HG03025 (cell line): ENCODE measurements around the gene ZNF296.

Experiments used
- ATAC-seq: cut with Tn5 transposase; IDR thresholded peaks from one replicate; pipeline ENCODE4 v1.9.1; 2021; ENCODE audit warnings: mild to moderate bottlenecking, moderate library complexity; ENCODE audit not compliant: unreplicated experiment, low FRiP score

ZNF296 gene

GRCh38 chr19:45103508-45104319 is 27.4 kb upstream of the ZNF296 start:
- ATAC-seq: no peak

DNA sequence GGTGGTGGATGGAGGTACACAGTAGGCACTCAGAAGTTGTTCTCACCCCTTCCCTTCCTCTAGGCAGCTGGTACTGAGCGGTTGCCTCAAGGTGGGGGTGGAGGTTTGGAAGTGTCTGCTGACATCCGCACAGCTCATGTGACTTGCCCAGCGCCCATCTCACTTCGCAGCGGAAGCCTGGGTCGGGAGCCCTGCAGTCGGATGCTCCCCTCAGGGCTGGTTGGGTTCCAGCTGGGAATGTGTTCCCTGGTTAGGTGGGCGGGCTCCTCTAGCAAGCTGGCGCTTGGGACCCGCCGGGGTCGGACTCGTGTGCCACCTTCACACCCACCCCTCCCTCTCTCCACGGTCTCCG is 26.9 kb upstream of the ZNF296 start:
- no peak for ATAC-seq

DNA sequence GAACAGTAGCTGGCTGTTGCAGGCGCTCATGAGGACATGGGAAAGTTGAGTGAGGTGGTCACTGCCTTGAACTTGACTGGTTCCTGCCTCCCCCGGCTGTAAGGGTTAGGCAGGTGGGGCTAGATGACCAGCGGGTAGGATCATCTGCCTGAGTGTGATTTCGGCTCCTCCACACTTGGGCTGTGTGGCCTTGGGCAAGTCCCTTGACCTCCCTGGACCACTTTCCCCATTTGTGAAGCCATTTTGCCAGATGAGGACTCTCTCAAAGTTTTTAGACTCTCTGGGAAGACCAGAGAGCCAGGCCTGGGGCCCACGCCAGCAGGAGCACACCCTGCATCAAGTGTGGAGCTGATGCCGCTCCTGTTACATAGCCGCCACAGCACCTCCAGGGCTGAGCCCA is 26.2 kb upstream of the ZNF296 start:
- no peak for ATAC-seq

DNA sequence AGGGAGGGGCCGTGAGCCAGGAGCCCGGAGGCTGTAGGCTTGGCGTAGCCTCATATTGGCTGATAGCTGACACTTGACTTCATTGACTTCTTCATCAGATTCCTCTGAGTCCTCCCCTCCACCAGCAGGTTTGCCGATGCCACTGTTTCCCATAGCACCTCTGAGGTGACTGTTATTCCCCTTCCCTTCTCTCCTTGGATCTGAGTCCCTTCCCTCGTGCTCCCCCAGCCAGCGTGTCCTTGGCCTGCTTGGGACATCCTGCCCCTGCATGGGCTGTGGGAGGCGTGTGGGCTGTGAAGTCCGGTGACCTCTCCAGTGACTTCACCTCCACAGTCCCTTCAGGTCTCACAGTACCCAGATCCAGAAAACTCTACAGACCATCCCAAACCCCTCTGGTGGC is 25.5 kb upstream of the ZNF296 start:
- ATAC-seq: no peak

DNA sequence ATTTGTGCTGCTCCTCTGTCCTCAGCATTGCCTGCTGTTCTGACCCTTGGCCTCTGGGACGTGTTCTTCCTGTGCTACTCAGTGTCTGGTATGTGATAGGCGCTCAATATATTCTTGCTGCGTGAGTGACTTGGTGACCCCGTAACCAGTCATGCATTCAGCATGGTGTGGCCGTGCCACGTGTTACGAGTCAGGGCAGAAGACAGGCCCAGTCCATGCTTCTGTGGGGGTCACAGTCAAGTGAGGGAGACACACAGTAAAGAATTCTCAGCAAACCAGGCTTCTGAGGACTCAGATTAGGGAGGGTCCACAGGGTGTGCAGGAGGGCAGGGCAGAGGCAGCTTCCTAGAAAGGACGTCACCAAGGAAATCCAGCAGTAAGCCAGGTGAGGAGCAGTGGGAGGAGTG is 24.6 kb upstream of the ZNF296 start:
- ATAC-seq: no peak

GRCh38 chr19:45100201-45100600 is 23.9 kb upstream of the ZNF296 start:
- no peak for ATAC-seq

GRCh38 chr19:45099467-45100191 is 23.4 kb upstream of the ZNF296 start:
- no peak for ATAC-seq

GRCh38 chr19:45098521-45099466 is 22.5 kb upstream of the ZNF296 start:
- no peak for ATAC-seq

GRCh38 chr19:45097776-45098520 is 21.7 kb upstream of the ZNF296 start:
- ATAC-seq: no peak

DNA sequence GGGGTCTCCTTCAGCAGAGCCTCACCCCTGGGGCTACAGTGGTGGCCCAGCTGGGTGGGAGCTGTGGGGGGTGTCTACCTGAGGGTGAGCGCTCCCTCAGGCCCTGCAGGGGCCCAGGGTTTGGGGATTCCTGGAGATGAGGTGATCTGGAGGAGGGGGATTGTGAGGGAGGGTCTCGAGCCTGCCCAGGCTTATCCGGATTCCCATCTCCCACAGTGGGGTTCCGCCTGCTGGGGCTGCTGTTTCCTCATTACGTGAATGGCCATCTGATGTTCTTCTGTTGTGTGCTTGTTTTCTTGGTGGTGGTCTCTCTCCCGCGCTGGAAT is 21.1 kb upstream of the ZNF296 start:
- ATAC-seq: no peak

GRCh38 chr19:45096700-45097099 is 20.4 kb upstream of the ZNF296 start:
- ATAC-seq: no peak

DNA sequence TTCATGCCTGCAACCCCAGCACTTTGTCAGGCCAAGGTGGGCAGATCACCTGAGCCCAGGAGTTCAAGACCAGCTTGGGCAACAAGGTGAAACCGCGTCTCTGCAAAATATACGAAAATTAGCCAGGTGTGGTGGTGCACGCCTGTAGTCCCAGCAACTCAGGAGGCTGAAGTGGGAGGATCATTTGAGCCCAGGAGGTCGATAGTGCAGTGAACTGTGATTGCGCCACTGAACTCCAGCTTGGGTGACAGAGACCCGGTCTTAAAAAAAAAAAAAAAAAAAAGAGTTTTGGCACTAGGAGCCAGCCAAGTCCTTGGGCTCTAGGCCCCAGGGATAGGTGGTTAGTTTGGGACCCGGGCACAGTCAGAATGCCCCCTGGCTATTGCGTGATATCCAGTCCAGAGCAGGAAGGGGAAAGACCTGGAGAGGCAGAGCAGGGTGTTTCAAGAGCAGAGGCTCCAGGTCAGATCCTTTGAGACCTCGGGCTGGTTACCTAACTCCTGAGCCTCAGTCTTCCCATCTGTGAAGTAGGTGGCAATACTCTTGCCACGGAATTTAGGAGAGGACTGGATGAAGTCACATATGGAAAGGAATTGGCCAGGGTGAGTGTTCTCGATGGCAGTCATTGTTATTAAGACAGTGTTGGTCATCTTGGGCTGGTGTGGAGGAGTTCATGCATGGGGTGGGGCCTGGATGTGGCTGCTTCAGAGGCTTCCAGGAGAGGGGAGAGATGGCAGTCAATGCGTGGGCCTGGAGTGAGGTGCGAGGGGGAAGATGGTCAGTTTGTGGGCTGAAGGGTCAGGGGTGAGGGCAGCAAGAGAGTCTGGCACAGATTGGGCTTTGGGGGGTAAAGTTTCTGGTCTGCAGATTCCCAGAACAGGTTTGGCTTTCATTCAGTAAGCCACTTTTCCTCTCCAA is 19.5 kb upstream of the ZNF296 start:
- no peak for ATAC-seq

DNA sequence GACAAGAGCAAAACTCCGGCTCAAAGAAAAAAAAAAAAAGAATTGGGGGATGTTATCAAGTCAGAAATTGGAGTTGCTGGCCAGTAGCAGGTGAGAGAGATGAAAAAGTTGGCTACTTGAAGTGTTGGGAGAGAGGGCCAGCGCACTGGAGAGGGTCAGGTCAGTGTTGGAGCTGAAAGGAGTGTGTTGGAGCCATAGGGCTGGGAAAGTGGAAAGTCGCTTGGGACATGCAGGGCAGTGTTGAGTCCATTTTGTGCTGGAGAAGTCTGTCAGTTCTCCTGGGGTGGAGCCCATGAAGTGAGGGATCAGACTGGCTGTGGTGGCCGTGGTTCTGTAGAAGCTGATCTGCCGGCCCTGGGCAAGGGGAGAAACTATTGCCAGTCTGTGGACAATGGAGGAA is 18.4 kb upstream of the ZNF296 start:
- no peak for ATAC-seq

DNA sequence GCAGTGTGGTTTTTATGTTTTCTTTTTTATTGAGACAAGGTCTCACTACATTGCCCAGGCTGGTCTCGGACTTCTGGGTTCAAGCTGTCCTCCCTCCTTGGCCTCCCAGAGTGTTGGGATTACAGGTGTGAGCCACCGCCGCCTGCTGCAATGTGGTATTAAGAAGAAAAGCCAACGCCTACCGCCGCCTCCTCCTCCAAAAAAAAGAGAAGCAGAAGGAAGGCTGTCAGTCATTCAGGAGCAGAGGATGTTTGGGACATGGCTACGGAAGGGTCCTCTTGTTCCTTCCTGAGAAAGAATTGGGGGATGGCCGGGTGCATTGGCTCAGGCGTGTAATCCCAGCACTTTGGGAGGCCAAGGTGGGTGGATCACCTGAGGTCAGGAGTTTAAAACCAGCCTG is 17.9 kb upstream of the ZNF296 start:
- ATAC-seq: no peak

DNA sequence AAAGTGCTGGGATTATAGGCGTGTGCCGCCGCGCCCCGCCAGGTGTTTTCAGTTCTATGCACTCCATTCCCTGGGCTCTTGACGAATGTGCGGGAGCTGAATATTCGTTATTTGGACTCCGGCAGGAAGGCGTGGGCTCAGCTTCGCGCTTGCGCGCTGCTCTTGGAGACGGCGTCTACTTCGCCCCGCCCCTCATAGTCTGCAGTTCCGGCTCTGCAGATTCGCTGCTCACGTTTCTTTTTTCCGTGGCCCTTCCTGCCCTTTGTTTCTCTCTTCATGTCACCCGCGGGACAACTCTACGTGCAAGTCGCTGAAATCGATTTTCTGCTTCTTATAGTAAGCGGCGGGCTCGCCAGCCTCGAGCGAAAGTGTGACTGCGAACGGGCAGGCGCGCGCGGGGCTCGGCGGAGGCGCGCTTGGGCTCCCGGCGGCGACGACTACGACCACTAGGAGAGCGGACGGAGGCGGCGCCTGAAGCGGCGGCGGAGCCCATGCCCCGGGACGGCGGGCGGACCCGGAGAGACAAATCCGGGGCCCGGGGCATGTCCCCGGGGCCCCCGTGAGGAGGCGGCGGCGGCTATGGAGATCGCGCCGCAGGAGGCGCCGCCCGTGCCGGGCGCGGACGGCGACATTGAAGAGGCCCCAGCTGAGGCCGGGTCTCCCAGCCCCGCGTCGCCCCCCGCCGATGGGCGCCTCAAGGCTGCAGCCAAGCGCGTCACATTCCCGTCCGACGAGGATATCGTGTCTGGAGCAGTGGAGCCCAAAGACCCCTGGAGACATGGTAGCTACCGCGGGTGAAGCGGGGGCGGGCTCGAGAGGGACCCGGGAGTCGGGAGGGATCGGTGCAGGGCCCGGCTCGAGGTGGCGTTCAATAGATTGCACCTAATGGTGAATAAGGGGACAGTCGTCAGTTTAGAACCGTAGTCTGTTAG is 16.7 kb upstream of the ZNF296 start, which contains the start of gene PPP1R37:
TSS of gene PPP1R37 (plus strand) at position 433 of the 932 bp plus-strand sequence. CDS start at position 580, 147 bp downstream.
- peak; percentile 59 for ATAC-seq

DNA sequence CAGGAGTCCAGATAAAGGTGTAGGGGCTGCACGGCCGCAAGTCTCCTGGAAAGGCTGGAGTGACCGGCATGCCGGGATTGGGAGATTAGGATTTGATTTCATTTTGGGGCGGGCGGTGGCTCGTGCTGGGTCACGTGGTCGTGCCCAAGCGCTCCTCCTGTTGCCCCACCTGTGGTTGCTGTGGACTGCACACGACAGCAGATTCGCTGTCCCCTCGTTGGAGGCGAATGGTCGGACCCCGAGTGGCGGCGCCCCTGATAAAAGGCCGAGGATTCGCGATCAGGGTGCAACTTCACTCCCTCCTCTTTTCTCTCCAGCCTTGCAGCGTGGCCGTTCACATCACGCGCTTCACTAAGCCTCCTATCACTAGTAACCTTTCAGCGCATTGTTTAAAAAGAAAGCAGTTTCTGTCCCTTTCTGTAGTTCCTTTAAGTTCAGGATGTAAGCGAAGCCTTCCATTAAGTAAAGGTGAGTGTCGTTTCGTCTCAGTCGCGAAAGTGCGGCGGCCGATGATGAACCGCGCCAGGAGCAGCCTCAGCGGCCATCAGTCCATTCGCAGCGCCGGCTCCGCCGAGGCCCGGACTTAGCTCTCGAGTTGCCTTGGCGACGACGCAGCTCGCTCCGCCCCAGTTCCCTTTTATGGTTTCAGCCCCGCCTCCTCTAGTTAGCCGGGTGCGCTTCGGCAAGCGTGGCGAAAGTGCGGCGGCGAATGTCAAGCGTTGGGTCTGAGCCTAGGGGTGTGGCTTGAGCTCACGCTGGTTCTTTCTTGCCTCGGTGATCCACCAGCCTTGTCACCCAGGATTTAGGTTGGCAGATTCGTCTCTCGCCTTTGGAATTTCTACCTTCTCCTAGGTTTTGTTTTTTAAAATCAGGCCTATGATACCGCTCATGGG is 15.0 kb upstream of the ZNF296 start:
- ATAC-seq: no peak

- ATAC-seq: no peak
These were observed 14.3 kb upstream of the ZNF296 start for GRCh38 chr19:45090606-45091005.
